Transverse colon (tissue), 4 donors: ENCODE measurements around the gene CCDC197. TPM values are rescaled to one million over a fixed set of nuclear protein-coding genes. Genes with fewer than 3 reads are reported as not detected.
A peak's percentile ranks its signal among the peaks of the same experiment; 100 is the strongest.

Experiments used
- DNase-seq: peaks from one replicate; pipeline ENCODE4 v3.0.0-alpha.2; 2019
- H3K27ac ChIP-seq, 4 donors: fragments of 200-600 bp; sonication (generic); 2 replicates each; pipeline ENCODE4 v1.5.1; 2016 to 2018; ENCODE audit warnings: inconsistent platforms in 4 of 4
- H3K27me3 ChIP-seq: fragments of 200-600 bp; sonication (generic); 2 replicates; pipeline ENCODE4 v1.5.1; 2017; ENCODE audit warnings: inconsistent platforms
- H3K36me3 ChIP-seq, 4 donors: fragments of 200-600 bp; sonication (generic); 2 replicates each; pipeline ENCODE4 v1.5.1; 2017 to 2019; ENCODE audit warnings: inconsistent platforms in 4 of 4
- H3K4me1 ChIP-seq, 4 donors: fragments of 200-600 bp; sonication (generic); 2 replicates each; pipeline ENCODE4 v1.5.1; 2017 to 2020; ENCODE audit warnings: inconsistent platforms in 4 of 4
- H3K4me3 ChIP-seq, 4 donors: fragments of 200-600 bp; sonication (generic); 1 replicate in 1 of 4; 2 replicates in 3 of 4; pipeline versions ENCODE4 v1.5.1 to v1.6.1; 2017 to 2019; ENCODE audit warnings: inconsistent platforms in 4 of 4
- H3K9me3 ChIP-seq, 2 donors: fragments of 200-600 bp; sonication (generic); 2 replicates each; pipeline ENCODE4 v1.5.1; 2017 to 2019; ENCODE audit warnings: inconsistent platforms in 2 of 2
- EP300 ChIP-seq: sonication (generic); formaldehyde crosslinking; IDR thresholded peaks from one replicate; pipeline ENCODE4 v1.6.1; 2017; ENCODE audit warnings: antibody characterized with exemption, low read depth
- POLR2A ChIP-seq: fragments of 450-650 bp; IDR thresholded peaks from one replicate; pipeline ENCODE4 v1.6.1; 2016; ENCODE audit warnings: antibody characterized with exemption, mild to moderate bottlenecking, moderate library complexity
- POLR2AphosphoS5 ChIP-seq, 3 donors: sonication (generic); formaldehyde crosslinking; IDR thresholded peaks; one replicate each; pipeline ENCODE4 v1.6.1; 2016; ENCODE audit warnings: antibody characterized with exemption in 3 of 3
- WGBS, 2 donors: methylation state at CpG; one replicate each; pipeline ENCODE4 v1.1.5; 2018; ENCODE audit warnings: low coverage in 1 of 2; 5-methylcytosine and 5-hydroxymethylcytosine counted together
- in situ Hi-C, 4 donors: fragments of 200-750 bp; cut with MboI; loops; one replicate each; pipeline versions ENCODE4 v1.15.0 to v1.15.1; 2017; ENCODE audit warnings: low sequenced_read_pairs in 3 of 4, low pct_ligation_motif_present in 1 of 4, low pct_unique_long_range_greater_than_20kb in 1 of 4
- intact Hi-C: fragments of 100-400 bp; cut with DNase I; formaldehyde crosslinking; loops from one replicate; pipeline ENCODE4 v1.15.1; 2023; ENCODE audit warnings: low total_unique reads
- total RNA-seq, 4 donors: library from RNA; depleted of rRNA; stranded (reverse); fragments of >200 nt; gene quantifications; one replicate each; pipeline ENCODE4 v1.1.0, GENCODE V29; 2016
- TF ChIP-seq, protein P1 (sequence below), 5 experiments: fragments of 200-600 bp in 3 of 5; fragments of 450-650 bp in 2 of 5; sonication (generic) in 3 of 5; IDR thresholded peaks; 1 replicate in 2 of 5; 2 replicates in 3 of 5; pipeline ENCODE4 v1.5.1; 2016 to 2017; ENCODE audit warnings: antibody characterized with exemption in 5 of 5, inconsistent platforms in 3 of 5, mild to moderate bottlenecking in 2 of 5, moderate library complexity in 1 of 5

The CCDC197 gene
- total RNA-seq, 4 donors from 2014 or later, result not detected

DNA sequence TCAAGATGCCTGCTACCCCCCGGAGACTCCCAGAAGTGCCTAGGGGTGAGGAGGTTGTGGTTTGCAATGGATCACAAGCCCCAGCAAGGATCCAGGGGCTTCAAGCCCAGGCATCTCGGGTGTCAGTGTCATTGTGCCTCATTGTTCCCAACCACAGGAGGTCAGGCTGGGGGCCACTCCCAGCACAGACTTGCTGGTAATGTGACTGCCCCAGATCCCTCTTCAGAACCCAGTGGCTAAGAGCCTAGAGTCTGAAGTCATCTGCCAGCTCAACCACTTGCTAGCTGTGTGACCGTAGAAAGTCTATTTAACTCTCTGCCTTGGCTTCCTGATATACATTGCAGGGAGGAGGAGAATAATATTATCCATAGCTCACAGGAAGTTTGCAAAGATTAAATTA is 13.0 kb upstream of the CCDC197 start:
- Histone ChIP-seq H3K9me3 (no peaks in the 10 kb centered on the region), H3K27ac (peak overlapping the region in 2 of 4 donors; percentile 5 to 6), H3K4me3 (no peak overlapping the region), H3K36me3 (no peaks in the 10 kb centered on the region), H3K4me1 (peaks cover 6 to 17% (median 12%) of the 10 kb centered on the region in 4 donors), H3K27me3 (no peaks in the 10 kb centered on the region)
- no peak for DNase-seq
- WGBS, 2 donors, result 78% methylated on average over 3 of the region's 3 CpGs; no CpG with 5 or more reads in 1 of the 2 donors
- intact Hi-C loops, result no loop called here
- in situ Hi-C loops, result no loop called here
- TF ChIP-seq POLR2A (no peak), POLR2AphosphoS5 (IDR thresholded peaks at IDR 0.05) (no peak), EP300 (no peak)
- TF ChIP-seq, protein P1, sequence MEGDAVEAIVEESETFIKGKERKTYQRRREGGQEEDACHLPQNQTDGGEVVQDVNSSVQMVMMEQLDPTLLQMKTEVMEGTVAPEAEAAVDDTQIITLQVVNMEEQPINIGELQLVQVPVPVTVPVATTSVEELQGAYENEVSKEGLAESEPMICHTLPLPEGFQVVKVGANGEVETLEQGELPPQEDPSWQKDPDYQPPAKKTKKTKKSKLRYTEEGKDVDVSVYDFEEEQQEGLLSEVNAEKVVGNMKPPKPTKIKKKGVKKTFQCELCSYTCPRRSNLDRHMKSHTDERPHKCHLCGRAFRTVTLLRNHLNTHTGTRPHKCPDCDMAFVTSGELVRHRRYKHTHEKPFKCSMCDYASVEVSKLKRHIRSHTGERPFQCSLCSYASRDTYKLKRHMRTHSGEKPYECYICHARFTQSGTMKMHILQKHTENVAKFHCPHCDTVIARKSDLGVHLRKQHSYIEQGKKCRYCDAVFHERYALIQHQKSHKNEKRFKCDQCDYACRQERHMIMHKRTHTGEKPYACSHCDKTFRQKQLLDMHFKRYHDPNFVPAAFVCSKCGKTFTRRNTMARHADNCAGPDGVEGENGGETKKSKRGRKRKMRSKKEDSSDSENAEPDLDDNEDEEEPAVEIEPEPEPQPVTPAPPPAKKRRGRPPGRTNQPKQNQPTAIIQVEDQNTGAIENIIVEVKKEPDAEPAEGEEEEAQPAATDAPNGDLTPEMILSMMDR (IDR thresholded peaks at IDR 0.05), result no peak

DNA sequence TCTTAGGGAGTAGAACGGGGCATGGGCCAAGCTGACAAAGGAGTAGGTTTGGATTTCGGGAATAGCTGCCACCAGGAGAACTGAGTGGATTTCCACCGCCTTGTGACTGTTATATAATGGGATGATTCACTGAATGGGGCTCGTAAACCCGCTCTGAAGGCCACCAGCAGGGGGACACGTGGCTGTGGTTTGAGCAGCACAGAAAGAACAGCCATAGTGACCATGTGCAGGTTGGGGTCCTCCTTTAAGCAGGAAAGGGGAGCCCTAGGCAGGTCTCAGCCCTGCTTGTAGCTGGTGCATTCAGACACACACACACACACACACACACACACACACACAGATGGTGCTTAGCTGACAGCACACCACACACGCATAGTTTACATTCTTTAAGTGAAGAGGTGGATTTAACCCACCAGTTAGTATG is 12.1 kb upstream of the CCDC197 start:
- peak; percentile 11 to 34 (median 32) for TF ChIP-seq POLR2AphosphoS5 (IDR thresholded peaks at IDR 0.05)
- no peak for TF ChIP-seq POLR2A
- no peak for TF ChIP-seq EP300
- TF ChIP-seq, protein P1 (IDR thresholded peaks at IDR 0.05), result peak; percentile 31 to 56 (median 42)
- in situ Hi-C loops, result no loop called here
- intact Hi-C loops, result no loop called here

DNA sequence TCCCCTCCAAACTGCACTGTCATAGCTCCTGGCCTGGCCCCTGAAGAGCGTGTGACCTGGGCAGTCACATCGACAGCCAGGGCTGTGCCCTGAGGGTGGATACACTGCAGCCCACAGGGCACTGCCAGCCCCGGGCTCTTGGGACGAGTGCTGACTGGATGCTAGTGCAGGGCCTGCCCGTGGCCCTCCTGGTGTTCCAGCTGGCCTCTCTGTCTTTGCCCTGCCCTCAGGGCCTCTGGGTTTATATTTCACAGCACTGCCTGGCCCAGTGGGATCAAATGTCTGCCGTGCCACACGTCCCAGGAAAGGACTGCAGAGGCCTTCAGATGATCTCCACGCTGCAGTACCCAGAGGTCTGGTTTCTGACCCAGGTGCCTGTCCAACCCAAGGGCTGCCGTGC is 10.1 kb upstream of the CCDC197 start:
- DNase-seq, result no peak
- in situ Hi-C loops (no loop called here), intact Hi-C loops (no loop called here)
- no peak overlapping the region for H3K27ac ChIP-seq
- H3K4me3 ChIP-seq, result no peak overlapping the region
- no peaks in the 10 kb centered on the region for H3K9me3 ChIP-seq
- no peaks in the 10 kb centered on the region for H3K27me3 ChIP-seq
- WGBS, 2 donors, result 88% methylated on average over 9 of the region's 9 CpGs; no CpG with 5 or more reads in 1 of the 2 donors
- TF ChIP-seq POLR2AphosphoS5 (IDR thresholded peaks at IDR 0.05), result no peak
- no peak for TF ChIP-seq POLR2A
- TF ChIP-seq, protein P1 (IDR thresholded peaks at IDR 0.05), result no peak
- TF ChIP-seq EP300, result no peak
- no peaks in the 10 kb centered on the region for H3K36me3 ChIP-seq
- H3K4me1 ChIP-seq, result peaks cover 0 to 10% (median 5%) of the 10 kb centered on the region in 4 donors

More for the DNA sequence above, 12.1 kb upstream of the CCDC197 start:
- H3K27ac ChIP-seq, result peak overlapping the region in 3 of 4 donors; percentile 49 to 63 (median 55)
- 33 to 44% methylated on average over 1 to 7 of the region's 7 CpGs for WGBS, 2 donors
- H3K36me3 ChIP-seq, result no peaks in the 10 kb centered on the region
- H3K27me3 ChIP-seq, result no peaks in the 10 kb centered on the region
- peaks cover 6 to 17% (median 12%) of the 10 kb centered on the region in 4 donors for H3K4me1 ChIP-seq
- peak; percentile 48 for DNase-seq
- H3K4me3 ChIP-seq, result no peak overlapping the region
- no peaks in the 10 kb centered on the region for H3K9me3 ChIP-seq

DNA sequence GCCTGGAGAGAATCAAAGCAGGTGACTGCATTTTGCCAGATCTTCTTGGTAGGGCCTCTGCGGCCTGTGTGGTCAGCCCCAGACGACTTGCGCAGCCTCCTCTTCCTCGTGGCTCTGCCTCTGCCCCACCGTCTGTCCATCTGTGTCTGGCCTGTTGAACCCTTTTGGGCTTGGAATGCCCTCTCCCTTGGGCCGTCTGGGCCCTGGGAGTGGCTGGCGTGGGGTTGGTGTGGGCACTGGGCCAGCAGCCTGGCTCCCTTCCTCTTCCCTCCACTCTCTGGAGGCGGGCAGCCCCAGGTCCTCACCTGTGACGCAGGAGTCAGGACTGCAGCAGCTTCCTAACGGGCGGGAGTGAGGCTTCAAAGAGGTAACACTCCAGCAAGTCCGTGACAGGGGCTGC is 9.7 kb upstream of the CCDC197 start:
- no peak for DNase-seq
- H3K4me3 ChIP-seq, result no peak overlapping the region
- H3K36me3 ChIP-seq, result no peaks in the 10 kb centered on the region
- 77% methylated on average over 12 of the region's 12 CpGs; no CpG with 5 or more reads in 1 of the 2 donors for WGBS, 2 donors
- intact Hi-C loops (no loop called here), in situ Hi-C loops (no loop called here)
- H3K27ac ChIP-seq, result no peak overlapping the region
- H3K9me3 ChIP-seq, result no peaks in the 10 kb centered on the region
- peaks cover 0 to 10% (median 5%) of the 10 kb centered on the region in 4 donors for H3K4me1 ChIP-seq
- H3K27me3 ChIP-seq, result no peaks in the 10 kb centered on the region
- TF ChIP-seq EP300 (no peak), POLR2A (no peak), POLR2AphosphoS5 (IDR thresholded peaks at IDR 0.05) (no peak)
- TF ChIP-seq, protein P1 (IDR thresholded peaks at IDR 0.05), result no peak
